GM10266 (cell line): ENCODE results near the gene SPCS1.
A peak's percentile ranks its signal among the peaks of the same experiment; 100 is the strongest.
"Not testable (repeated sequence)": the region's sequence is repeated elsewhere in the genome, so short reads cannot be mapped to it uniquely, and the experiment has no call there.

Source experiments
- DNase-seq: peaks from one replicate; pipeline ENCODE4 v3.0.0; 2012; ENCODE audit errors: extremely low spot score
- CTCF ChIP-seq: IDR thresholded peaks from 2 replicates; pipeline ENCODE4 v1.5.1; 2012; ENCODE audit warnings: mild to moderate bottlenecking, low read depth; ENCODE audit not compliant: control insufficient read depth, insufficient read depth; ENCODE audit errors: missing control alignments

Gene SPCS1

GRCh38 chr3:52705688-52706686 is at the start of gene SPCS1, which contains the start of gene GLT8D1:
Gene SPCS1 (plus strand): TSS chr3:52706106. CDS start chr3:52706247, 141 bp downstream.
Gene GLT8D1 (minus strand): TSS chr3:52705791. CDS start chr3:52700460, 5,331 bp downstream.
- DNase-seq: peak; percentile 91
- TF ChIP-seq CTCF: no peak

GRCh38 chr3:52660046-52660445 is 45.9 kb upstream of the SPCS1 start:
- no peak for DNase-seq
- TF ChIP-seq CTCF: no peak

GRCh38 chr3:52663098-52663497 is 42.8 kb upstream of the SPCS1 start:
- DNase-seq: no peak
- TF ChIP-seq CTCF: no peak

GRCh38 chr3:52670621-52671521 is 35.0 kb upstream of the SPCS1 start:
- no peak for TF ChIP-seq CTCF
- peak; percentile 37 for DNase-seq

GRCh38 chr3:52671676-52672075 is 34.2 kb upstream of the SPCS1 start:
- no peak for DNase-seq
- no peak for TF ChIP-seq CTCF

GRCh38 chr3:52676201-52676600 is 29.7 kb upstream of the SPCS1 start:
- not testable (repeated sequence) for DNase-seq

GRCh38 chr3:52678265-52679198 is 27.4 kb upstream of the SPCS1 start:
- TF ChIP-seq CTCF: no peak
- no peak for DNase-seq
